ENCODE results near the gene FAM217B.
"Not testable (repeated sequence)": the region's sequence is repeated elsewhere in the genome, so short reads cannot be mapped to it uniquely, and the experiment has no call there.

- not testable (repeated sequence) for TF ChIP-seq EZH2 (optimal IDR thresholded peaks at IDR 0.05; ENCODE audit: low read depth, low read length); CTCF (IDR thresholded peaks at IDR 0.05; ENCODE audit: low read length); EZH2phosphoT487 (IDR thresholded peaks at IDR 0.05; ENCODE audit: low read length)
These were observed 17.4 kb downstream of the FAM217B start for GRCh38 chr20:59957568-59957967.

Data from MM.1S (cell line).